ENCODE measurements around the gene PIK3C2A. TPM values are rescaled to one million over a fixed set of nuclear protein-coding genes. Genes with fewer than 3 reads are reported as not detected.

PIK3C2A gene
- total RNA-seq, 1 experiment from 2014 or later = 35.0 TPM

GRCh38 chr11:17256512-17256911 is 48.7 kb upstream of the PIK3C2A start:
- peak; percentile 89 for DNase-seq
- Histone ChIP-seq H3K4me3 (ENCODE audit: low read length) (no peak overlapping the region), H3K27me3 (ENCODE audit: low read length) (no peaks in the 10 kb centered on the region), H4K20me1 (ENCODE audit: low read length) (no peaks in the 10 kb centered on the region), H2AFZ (ENCODE audit: low read length) (no peak overlapping the region), H3K79me2 (ENCODE audit: low read length) (no peaks in the 10 kb centered on the region), H3K4me1 (ENCODE audit: insufficient read depth, low read length) (peaks cover 30% of the 10 kb centered on the region), H3F3A (ENCODE audit: low read length, unreplicated experiment) (no peaks in the 10 kb centered on the region), H3K9me3 (ENCODE audit: low read length) (no peaks in the 10 kb centered on the region), H3K9ac (ENCODE audit: low read length) (peak overlapping the region; percentile 32), H3K27ac (ENCODE audit: low read length) (peak overlapping the region; percentile 85), H3K9me2 (replicated peaks; ENCODE audit: low read length) (no peaks in the 10 kb centered on the region), H3K36me3 (ENCODE audit: low read depth, low read length) (no peaks in the 10 kb centered on the region), H3K4me2 (ENCODE audit: low read length) (peak overlapping the region; percentile 43)
- BruUV-seq (replicated peaks) = no TSS peak
- peak; percentile 94 for ATAC-seq
- no peak for TF ChIP-seq CTCF (conservative IDR thresholded peaks at IDR 0.05; ENCODE audit: low read depth, low read length)
- no peak for TF ChIP-seq EZH2 (IDR thresholded peaks at IDR 0.05; ENCODE audit: low read length, unreplicated experiment)
- no peak for TF ChIP-seq EZH2phosphoT487 (IDR thresholded peaks at IDR 0.05; ENCODE audit: borderline replicate concordance, low read length)
- POLR2A ChIA-PET (ENCODE audit: unreplicated experiment) = interaction anchor here (0.6 kb wide), 1 partner anchor 245 kb away, joined by 4 read pairs; no protein-coding TSS in a partner anchor
- intact Hi-C loops (cut with micrococcal nuclease) = no loop called here
- CTCF ChIA-PET = no interaction called here

- Histone ChIP-seq H3K27ac (ENCODE audit: low read length) (no peak overlapping the region), H3K9me3 (ENCODE audit: low read length) (no peaks in the 10 kb centered on the region), H4K20me1 (ENCODE audit: low read length) (no peaks in the 10 kb centered on the region), H3K4me1 (ENCODE audit: insufficient read depth, low read length) (peaks cover 17% of the 10 kb centered on the region), H3K9me2 (replicated peaks; ENCODE audit: low read length) (no peaks in the 10 kb centered on the region), H3K4me3 (ENCODE audit: low read length) (no peak overlapping the region), H3K79me2 (ENCODE audit: low read length) (no peaks in the 10 kb centered on the region), H2AFZ (ENCODE audit: low read length) (no peak overlapping the region), H3K27me3 (ENCODE audit: low read length) (no peaks in the 10 kb centered on the region), H3K36me3 (ENCODE audit: low read depth, low read length) (no peaks in the 10 kb centered on the region), H3K9ac (ENCODE audit: low read length) (no peak overlapping the region), H3K4me2 (ENCODE audit: low read length) (no peak overlapping the region), H3F3A (ENCODE audit: low read length, unreplicated experiment) (no peaks in the 10 kb centered on the region)
- TF ChIP-seq EZH2 (IDR thresholded peaks at IDR 0.05; ENCODE audit: low read length, unreplicated experiment) (no peak), EZH2phosphoT487 (IDR thresholded peaks at IDR 0.05; ENCODE audit: borderline replicate concordance, low read length) (no peak), CTCF (conservative IDR thresholded peaks at IDR 0.05; ENCODE audit: low read depth, low read length) (no peak)
- no peak for ATAC-seq
- intact Hi-C loops (cut with micrococcal nuclease) = no loop called here
- CTCF ChIA-PET = no interaction called here
- no TSS peak for BruUV-seq (replicated peaks)
- no peak for DNase-seq
- POLR2A ChIA-PET (ENCODE audit: unreplicated experiment) = no interaction called here
These were observed 44.9 kb upstream of the PIK3C2A start for GRCh38 chr11:17252704-17253103.

GRCh38 chr11:17250561-17251350 is 43.0 kb upstream of the PIK3C2A start:
- BruUV-seq (replicated peaks) = no TSS peak
- Histone ChIP-seq H3K9me2 (replicated peaks; ENCODE audit: low read length) (no peaks in the 10 kb centered on the region), H3K4me1 (ENCODE audit: insufficient read depth, low read length) (peaks cover under 1% of the 10 kb centered on the region; the same call in 1 of the 2 replicates), H3K27ac (ENCODE audit: low read length) (no peak overlapping the region), H3K36me3 (ENCODE audit: low read depth, low read length) (no peaks in the 10 kb centered on the region), H3K4me2 (ENCODE audit: low read length) (no peak overlapping the region), H3K4me3 (ENCODE audit: low read length) (no peak overlapping the region), H3F3A (ENCODE audit: low read length, unreplicated experiment) (no peaks in the 10 kb centered on the region), H4K20me1 (ENCODE audit: low read length) (no peaks in the 10 kb centered on the region), H3K79me2 (ENCODE audit: low read length) (no peaks in the 10 kb centered on the region), H3K9ac (ENCODE audit: low read length) (no peak overlapping the region), H3K9me3 (ENCODE audit: low read length) (no peaks in the 10 kb centered on the region), H2AFZ (ENCODE audit: low read length) (no peak overlapping the region), H3K27me3 (ENCODE audit: low read length) (no peaks in the 10 kb centered on the region)
- TF ChIP-seq CTCF (conservative IDR thresholded peaks at IDR 0.05; ENCODE audit: low read depth, low read length) (no peak), EZH2phosphoT487 (IDR thresholded peaks at IDR 0.05; ENCODE audit: borderline replicate concordance, low read length) (no peak), EZH2 (IDR thresholded peaks at IDR 0.05; ENCODE audit: low read length, unreplicated experiment) (no peak)
- ATAC-seq (peak; percentile 40), DNase-seq (peak; percentile 12)
- intact Hi-C loops (cut with micrococcal nuclease) = no loop called here
- CTCF ChIA-PET = no interaction called here
- POLR2A ChIA-PET (ENCODE audit: unreplicated experiment) = no interaction called here
